Thyroid gland (tissue), 4 donors: Measurements from ENCODE around the gene SCYL3.

Source experiments
- CTCF ChIP-seq, 6 experiments: fragments of 200-600 bp in 3 of 6; fragments of 450-650 bp in 3 of 6; sonication (generic) in 3 of 6; IDR thresholded peaks; one replicate each; pipeline ENCODE4 v1.5.1; 2016 to 2019; ENCODE audit warnings: antibody characterized with exemption in 6 of 6, mild to moderate bottlenecking in 2 of 6, inconsistent platforms in 1 of 6, moderate library complexity in 1 of 6
- POLR2A ChIP-seq, 2 donors: fragments of 450-650 bp; IDR thresholded peaks; one replicate each; pipeline ENCODE4 v1.6.1; 2017; ENCODE audit warnings: antibody characterized with exemption in 2 of 2, mild to moderate bottlenecking in 2 of 2, moderate library complexity in 1 of 2

- TF ChIP-seq CTCF (IDR thresholded peaks at IDR 0.05) (peak in 5 of 6 experiments; percentile 24 to 78 (median 68)), POLR2A (IDR thresholded peaks at IDR 0.05) (no peak)
Measured at GRCh38 chr1:169928438-169929209, 34.9 kb upstream of the SCYL3 start.
